GM19452 (cell line): ENCODE results near the gene MALRD1.

ENCODE experiments used
- ATAC-seq: cut with Tn5 transposase; IDR thresholded peaks from one replicate; pipeline ENCODE4 v1.9.1; 2021; ENCODE audit not compliant: unreplicated experiment

Gene MALRD1

DNA sequence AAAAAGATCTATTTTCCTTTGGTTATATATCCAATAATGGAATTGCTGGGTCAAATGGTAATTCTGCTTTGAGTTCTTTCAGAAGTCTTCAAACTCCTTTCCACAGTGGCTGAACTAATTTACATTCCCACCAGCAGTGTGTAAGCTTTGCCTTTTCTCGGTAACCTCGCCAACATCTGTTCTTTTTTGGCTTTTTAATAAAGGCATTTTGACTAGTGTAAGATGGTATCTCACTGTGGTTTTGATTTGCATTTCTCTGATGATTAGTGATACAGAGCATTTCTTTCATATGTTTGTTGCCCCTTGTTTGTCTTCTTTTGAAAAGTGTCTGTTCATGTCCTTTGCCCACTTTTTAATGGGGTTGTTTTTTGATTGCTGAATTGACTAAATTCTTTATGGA, 285.0 kb downstream of the MALRD1 start:
- no peak for ATAC-seq

DNA sequence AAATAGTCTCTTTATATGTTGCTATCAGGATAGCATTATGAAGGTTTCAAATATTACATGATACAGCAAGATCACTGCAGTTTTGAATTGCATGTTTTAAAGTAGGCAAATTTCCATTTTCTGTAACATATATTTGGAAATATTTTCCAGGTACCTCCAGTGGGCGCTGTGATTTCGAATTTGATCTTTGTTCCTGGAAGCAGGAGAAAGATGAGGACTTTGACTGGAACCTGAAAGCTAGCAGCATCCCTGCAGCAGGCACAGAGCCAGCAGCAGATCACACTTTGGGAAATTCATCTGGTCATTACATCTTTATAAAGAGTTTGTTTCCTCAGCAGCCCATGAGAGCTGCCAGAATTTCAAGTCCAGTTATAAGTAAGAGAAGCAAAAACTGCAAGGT, 299.0 kb downstream of the MALRD1 start:
- ATAC-seq: no peak

DNA sequence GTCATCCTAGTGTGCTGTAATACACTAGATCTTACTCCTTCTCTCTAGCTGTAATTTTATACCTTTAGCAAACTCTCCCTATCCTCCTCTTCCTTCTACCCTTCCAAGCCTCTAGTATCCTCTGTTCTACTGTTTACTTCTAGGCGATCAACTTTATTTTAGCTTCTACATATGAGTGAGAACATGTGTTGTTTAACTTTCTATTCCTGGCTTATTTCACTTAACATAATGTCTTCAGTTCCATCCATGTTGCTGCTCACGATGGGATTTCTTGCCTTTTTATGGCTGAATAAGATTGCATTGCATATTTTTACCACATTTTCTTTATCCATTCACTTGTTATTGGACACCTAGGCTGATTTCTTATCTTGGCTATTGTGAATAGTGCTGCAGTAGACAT, 318.6 kb downstream of the MALRD1 start:
- ATAC-seq: no peak

DNA sequence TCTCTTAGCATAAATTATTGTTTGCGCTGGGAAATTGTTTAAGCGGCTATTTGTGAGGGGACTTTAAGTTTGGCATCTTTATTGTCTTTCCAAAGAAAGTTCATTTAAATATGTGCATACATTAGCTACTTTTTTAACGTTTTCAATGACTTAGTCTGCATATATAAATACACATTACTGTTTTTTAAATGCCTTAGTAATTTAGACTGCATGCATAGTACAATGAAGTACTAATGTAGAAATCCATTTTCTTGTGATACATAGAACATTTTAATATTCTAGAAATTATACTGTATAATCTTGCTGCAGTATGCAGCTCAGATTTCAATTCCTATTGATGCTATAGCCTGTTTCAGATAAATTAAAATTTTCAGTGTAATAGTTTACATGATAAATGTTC, 325.4 kb downstream of the MALRD1 start:
- ATAC-seq: no peak

DNA sequence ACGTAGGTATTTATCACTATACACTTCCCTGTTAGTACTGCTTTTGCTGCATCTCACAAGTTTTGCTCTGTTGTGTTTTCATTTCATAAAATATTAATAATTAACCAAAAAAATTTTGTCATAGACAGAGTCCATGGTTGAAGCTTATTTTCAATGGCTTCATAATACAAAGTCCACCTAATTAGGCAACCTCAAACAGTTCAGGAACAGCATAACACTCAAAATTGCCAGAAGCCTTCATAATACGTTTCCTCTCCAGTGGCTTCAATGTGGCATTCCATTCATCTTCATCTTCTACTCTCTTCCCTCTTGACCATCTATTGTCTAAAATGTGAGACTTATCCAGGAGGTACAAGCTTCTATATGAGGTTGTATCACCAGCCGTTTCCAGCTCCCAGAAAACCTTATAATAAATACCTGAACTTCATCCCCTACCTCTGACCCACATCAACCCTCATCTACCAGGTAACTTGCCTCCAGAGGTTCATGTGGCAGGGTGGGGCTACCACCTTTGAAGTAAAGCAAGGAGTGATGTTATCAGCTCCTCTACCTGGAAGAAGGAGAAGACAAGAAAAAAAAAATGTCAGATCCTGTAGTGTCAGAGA, 337.3 kb downstream of the MALRD1 start:
- no peak for ATAC-seq

DNA sequence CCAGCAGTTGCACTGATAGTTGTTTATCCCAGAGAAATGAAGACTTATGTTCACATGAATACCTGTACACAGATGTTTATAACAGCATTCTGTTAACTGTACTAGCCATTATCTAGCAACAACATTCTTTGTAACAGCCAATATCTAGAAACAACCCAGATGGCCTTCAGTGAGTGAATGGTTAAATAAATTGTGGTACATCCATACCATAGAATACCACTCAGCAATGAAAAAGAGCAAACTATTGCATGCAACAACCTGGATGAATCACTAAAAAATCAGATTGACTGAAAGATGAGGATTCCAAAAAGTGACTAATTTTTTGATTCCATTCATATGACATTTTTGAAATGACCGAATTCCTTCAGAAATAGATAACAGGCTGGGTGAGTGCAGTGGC, 360.3 kb downstream of the MALRD1 start:
- ATAC-seq: no peak

DNA sequence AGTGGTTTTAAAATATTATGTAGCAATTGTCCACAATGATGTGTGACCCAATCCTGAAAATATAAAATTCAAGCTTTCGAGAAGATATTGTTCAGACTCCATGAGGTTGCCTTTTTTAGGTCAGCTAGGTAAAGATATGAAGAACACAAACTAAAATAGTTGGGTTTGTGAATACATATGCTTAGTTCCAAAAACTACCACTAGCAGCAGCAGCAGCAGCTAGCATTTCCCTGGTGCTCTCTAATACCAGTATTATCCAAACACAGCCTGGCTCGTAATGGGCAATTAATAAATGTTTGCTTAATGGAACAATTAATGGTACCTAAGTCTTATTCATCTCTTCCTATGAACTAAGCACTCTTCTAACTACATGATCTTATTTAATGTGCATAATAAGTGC, 362.5 kb downstream of the MALRD1 start:
- ATAC-seq: no peak

DNA sequence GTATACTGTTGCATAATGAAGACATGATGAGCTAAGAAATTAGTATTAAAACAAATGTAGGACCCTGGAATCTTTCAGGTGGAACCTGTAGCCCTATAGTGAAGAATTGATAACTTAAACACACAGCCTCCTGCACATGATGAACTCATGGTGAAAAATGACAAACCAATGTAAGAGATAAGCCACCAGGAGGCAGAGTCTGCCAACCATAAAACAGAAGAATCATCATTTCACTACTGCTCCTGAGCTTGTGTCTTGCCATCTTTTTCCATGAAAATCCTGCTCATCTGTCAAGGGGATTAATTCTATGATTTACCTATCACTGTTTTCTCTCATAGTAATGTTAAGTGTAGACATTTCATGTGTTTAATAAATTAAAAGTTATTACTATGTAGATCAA, 363.9 kb downstream of the MALRD1 start:
- ATAC-seq: no peak

DNA sequence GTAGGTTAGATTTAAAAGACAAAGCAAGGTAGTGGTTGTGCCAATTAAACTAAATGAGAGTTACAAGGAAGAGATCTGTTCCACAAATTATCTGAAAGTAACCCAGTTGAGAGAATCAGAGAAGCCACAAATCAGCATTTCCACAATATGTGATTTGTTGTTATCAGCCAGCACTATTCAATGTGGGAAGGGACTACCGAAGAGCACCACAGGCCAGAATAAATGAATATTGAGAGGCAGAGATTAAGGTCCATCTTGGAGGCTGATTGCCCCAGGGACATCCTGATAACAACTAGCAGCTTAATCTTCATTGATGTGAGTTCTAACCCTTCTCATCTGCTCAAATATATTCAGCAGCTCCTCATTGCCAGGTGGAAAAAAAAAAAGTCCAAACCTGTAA, 367.6 kb downstream of the MALRD1 start:
- ATAC-seq: no peak

DNA sequence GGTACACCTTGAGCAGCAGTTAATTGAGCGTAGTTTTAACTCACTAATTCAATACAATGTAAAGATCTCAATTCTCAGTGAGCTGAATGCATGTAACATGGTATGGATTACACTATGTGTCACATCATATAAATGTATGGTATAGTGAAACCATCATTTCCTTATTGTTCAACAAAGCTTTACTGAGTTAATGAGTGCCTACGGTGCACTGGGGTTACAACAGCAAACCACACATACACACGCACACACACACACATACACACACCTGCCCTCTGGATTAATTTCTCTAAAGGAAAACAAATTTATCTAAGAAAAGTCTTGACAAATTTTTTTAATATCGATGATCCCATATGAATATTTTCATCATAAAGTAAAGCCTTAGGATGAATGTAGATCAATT, 369.1 kb downstream of the MALRD1 start:
- ATAC-seq: no peak

DNA sequence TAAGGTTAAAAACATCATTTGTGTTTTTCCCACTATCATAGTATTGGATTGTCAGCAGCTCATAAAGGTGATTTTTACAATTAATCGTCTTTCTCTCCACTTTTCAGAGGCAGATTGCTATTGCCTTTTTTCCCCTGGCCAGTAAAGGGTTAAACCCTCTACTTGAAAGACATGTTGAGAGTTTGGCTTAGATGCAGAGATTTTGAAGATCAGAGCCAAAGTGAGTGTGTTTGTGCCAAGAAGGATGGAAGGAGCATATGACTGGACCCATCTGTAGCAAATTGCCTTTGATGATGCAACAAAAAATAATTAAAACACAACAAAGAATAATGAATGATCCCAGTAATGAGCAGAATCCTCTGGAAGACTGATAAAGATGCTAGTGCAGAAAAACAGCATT, 373.1 kb downstream of the MALRD1 start:
- ATAC-seq: no peak

DNA sequence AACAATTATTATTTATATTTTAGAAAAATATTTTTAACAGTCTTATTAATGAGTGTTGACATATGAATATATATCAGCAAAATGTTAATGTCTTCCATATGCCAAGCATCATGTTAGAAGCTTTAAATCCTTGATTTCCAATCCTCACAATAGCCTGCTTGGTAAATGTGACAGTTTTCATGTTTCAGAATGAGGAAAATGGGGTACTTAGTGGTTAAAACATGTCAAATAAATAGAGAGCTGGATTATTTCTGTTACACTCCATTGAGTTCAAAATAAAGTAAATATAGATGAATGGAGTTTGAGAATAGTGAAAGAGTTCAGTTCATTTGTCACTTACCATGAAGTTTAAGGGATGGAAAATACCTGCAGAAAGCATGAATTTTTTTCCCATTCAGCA, 377.4 kb downstream of the MALRD1 start:
- ATAC-seq: no peak

DNA sequence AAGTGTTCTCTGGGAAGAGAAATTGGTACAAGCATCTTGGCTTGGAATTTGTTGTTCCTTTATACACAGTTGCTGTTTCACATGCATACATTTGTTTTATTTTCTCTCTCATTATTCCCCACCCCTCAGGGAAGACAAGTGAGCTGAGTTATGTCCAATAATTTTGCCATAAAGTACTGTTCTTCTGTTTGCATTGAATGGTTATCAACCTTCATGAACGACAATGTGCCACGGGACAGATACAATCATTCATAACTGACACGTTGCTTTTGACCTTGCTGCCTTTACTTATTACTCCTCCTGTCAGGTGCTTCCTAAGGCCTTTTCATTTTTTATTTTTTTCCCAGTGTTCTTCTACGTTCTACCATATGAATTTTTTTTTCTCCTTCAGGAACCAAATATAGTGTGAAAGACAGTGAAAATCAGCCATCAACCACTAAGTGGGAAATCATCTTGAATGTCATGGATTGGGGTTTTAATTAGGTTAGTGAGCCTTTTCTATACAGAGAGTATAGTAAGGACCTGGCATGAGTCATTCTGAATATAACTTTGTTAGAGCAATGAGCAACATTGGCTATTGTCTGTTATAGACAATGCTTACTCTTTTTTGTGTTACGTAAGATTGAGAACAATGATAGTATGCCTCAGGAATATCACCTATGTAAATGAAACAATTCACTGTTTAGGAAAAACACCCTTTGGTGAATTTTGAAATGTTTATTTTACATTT, 383.2 kb downstream of the MALRD1 start:
- no peak for ATAC-seq

DNA sequence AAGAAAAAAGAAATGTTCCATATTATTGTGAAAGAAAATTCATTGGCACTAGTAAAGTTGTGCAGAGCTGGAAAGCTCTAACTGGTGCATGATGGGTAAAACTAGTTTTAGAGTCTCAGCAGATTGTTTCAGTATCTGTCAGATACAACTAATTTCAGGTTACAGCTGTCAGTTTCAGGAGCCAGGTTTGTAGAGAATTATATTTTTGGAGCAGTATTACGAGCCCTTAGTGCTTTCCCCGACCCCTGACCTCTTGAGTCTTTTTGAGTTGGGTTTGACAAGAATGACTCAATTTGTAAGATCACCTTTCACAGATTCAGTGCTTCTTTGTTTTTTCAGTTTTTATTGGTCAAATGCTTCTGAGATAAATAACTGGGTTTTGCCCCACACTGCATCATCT, 401.3 kb downstream of the MALRD1 start:
- ATAC-seq: no peak

DNA sequence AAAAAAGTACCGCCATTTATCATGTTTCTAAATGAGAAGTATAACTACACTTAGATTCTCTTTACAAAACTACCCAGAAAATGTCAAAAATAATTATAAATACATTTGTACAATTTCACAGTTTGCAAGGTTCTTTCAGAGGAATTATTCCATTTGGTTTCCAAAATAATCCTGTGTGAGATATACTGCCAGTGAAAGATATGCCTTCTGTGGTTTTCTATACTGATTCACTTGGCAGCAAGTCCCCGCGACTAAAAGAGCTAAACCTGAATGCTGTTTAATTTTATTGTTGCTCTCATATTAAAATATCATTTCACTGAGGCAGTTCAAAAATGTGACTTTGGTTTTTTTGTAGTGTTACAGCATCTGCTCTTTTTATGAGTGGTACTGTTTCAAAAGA, 402.8 kb downstream of the MALRD1 start:
- no peak for ATAC-seq

DNA sequence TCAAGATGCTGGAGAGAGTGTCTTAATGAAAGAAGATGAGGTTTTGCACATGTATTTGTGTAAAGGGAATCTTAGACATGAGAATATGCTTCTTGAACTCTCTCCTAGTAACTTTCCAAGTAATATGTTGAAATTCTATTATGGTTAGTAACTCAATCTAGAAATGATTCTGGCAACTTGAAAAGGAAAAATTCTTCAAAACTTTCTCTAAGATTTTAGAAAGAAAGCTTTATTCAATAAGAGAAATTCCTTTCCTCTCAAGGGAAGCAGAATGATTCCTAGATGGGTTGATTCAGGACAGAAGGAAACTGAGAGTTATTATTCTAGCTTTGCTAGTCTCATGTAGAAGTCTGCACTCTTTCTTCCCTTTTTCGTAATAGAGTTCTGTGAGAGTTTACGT, 403.3 kb downstream of the MALRD1 start:
- ATAC-seq: no peak

DNA sequence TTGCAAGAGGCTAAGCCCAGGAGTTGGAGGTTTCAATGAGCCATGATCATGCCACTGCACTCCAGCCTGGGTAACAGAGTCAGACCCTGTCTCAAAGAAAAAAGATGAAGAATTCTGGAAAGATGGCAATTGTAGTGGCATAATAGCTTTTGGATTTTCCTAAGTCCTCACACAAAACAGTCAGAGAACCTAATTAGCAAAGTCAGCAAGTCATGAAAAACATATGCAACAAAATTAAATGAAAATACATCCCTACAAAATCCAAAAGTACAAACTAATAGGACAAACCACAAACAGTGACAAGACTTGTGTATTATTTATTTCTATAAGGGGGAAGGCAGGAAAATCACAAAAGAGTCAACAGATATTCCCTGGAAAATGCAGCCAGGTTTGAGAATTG, 405.4 kb downstream of the MALRD1 start:
- no peak for ATAC-seq

DNA sequence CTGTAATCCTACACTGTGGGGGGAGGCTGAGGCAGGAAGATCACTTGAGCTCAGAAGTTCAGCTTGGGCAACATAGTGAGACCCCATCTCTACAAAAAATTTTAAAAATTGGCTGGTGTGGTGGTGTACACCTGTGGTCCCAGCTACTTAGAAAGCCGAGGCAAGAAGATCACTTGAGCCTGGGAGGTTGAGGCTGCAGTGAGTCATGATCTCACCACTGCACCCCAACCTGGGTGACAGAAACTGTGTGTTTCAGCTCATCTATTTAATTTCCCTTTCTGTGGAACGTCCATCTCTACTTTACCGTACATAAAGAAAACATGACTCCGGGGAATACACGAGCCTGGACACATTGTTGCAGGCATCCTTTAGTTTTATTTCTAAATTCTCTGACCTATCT, 413.0 kb downstream of the MALRD1 start:
- no peak for ATAC-seq

DNA sequence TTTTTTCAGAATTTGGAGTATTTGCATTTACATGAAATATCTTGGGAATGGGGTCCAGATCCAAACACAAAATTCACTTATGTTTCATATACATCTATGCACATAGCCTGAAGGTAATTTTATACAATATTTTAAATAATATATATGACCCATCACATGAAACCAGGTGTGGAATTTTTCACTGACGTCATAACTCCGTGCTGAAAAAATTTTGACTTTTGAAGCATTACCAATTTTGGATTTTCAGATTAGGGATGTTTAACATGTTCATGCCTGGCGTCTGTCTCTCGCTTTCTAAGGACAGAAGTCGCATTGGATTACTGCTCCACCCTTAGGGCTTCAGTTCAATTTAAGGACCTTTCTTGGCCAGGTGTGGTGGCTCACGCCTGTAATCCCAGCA, 418.1 kb downstream of the MALRD1 start:
- ATAC-seq: no peak

DNA sequence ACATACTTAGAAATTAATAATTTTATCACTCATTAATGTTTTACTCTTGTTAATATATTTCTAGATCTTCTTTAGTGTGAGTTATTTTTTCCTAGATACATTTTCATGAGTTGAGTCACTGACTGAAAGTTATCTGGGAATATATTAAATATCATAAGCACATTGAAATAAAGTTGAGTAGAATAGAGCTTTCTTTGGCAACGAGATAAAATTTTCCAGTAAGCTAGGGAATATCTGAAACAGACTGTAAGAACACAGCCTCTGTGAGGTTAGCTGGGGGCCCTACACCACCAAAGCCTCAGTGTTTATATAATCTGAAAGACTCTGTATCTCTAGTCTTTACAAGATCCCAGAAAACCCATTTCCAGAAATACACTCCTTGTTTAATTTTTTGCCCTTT, 419.8 kb downstream of the MALRD1 start:
- ATAC-seq: no peak

DNA sequence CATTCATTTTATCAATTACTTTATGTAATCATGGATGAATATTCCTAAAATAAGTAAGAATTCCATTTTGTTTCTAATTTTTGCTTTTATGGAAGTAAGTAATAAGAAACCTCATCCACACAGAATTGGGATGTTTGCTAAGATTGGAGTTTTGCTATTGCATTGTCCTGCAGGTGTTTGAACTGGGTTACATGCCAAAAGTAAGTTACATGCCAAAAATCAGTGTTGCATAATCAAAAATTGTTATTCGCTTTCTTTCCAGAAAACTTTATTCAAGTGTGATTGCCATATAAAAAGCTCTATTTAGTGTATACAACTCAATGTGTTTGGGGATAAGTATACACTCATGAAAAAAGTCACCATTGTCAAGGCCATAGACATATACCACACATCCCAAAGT, 420.9 kb downstream of the MALRD1 start:
- no peak for ATAC-seq

DNA sequence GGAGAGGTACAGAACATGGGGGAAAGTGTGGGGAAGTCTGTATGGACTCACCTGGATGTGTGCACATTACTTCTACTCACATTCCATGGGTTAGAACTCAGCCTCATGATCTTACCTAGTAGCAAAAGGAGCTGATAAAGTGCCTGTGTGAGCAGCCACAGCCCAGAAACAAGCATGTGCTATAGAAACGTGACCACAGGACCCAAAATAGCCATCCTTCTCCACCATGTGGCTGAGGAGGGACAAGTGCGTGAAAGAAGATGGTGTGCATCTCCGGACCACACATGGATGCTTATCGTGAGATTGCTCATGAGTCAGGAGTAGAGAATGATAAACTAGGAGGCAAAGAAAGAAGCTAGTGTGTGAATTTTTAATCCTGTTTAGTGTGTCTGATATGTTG, 431.3 kb downstream of the MALRD1 start:
- ATAC-seq: no peak

DNA sequence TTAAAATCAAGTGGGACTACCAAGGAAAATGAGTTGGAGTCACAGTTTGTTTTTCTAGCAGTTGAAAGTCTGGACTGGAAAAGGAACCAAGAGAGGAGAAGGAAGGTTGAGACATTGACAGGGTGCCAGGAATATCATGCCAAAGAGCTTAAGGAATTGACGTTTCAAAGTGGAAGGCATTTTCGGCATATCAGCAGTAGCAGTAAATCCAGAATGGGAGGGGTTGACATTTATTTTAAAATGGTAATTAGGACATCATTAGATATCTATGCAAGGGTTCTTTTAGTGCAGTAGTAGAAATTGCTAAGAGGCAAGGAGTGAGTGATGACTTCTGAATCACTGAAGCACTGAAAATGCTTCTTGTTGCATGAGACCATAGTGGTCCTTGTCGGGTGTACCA, 431.8 kb downstream of the MALRD1 start:
- ATAC-seq: no peak
